AG04450 (cell line): ENCODE data around the gene JSRP1. TPM values are rescaled to one million over a fixed set of nuclear protein-coding genes. Genes with fewer than 3 reads are reported as not detected.

Source experiments
- CTCF ChIA-PET: fragments of 300-600, 350-600 bp; formaldehyde crosslinking; extraction: SDS; loops from one replicate; lab custom pipeline; 2022; ENCODE audit warnings: antibody characterized with exemption, inconsistent platforms; lab: Charles Lee
- POLR2A ChIA-PET: fragments of 350-600 bp; formaldehyde crosslinking; extraction: SDS; loops from one replicate; lab custom pipeline; 2021; ENCODE audit warnings: antibody characterized with exemption, inconsistent platforms; lab: Yijun Ruan, JAX
- DNase-seq: peaks from one replicate; pipeline ENCODE4 v3.0.0-alpha.2; 2011; ENCODE audit warnings: low read depth, low spot score
- H3K27ac ChIP-seq: one replicate; pipeline ENCODE4 v1.5.1; 2012; ENCODE audit warnings: low read depth, low read length, control low read depth
- H3K27me3 ChIP-seq: one replicate; pipeline ENCODE4 v1.6.0; 2012; ENCODE audit warnings: low read length; ENCODE audit not compliant: control insufficient read depth, insufficient read depth
- H3K4me3 ChIP-seq: 2 replicates; pipeline ENCODE4 v1.5.1; 2011; ENCODE audit warnings: mild to moderate bottlenecking, low read depth, low read length, control low read depth
- H3K9me3 ChIP-seq: 2 replicates; pipeline ENCODE4 v1.5.1; 2012; ENCODE audit warnings: low read length; ENCODE audit not compliant: control insufficient read depth, insufficient read depth
- CTCF ChIP-seq: IDR thresholded peaks from 2 replicates; pipeline ENCODE4 v1.5.1; 2011; ENCODE audit warnings: low read depth, low read length, control low read depth, inconsistent platforms
- polyA plus RNA-seq: library from polyadenylated mRNA; depleted of rRNA; stranded (reverse); fragments of >200 nt; gene quantifications from 2 replicates; pipeline ENCODE4 v1.2.3, GENCODE V29; 2011

JSRP1 gene
- polyA plus RNA-seq, 1 experiment, result not detected

GRCh38 chr19:2245273-2245672 is 10.9 kb downstream of the JSRP1 start:
- Histone ChIP-seq H3K4me3 (no peak overlapping the region), H3K27me3 (peaks cover 7% of the 10 kb centered on the region), H3K27ac (no peak overlapping the region), H3K9me3 (no peaks in the 10 kb centered on the region; the same call in 1 of the 2 replicates)
- ChIA-PET CTCF (no interaction called here), POLR2A (no interaction called here)
- TF ChIP-seq CTCF, result no peak
- DNase-seq, result no peak

GRCh38 chr19:2244486-2244885 is 11.7 kb downstream of the JSRP1 start:
- Histone ChIP-seq H3K27me3 (peaks cover 2% of the 10 kb centered on the region), H3K27ac (no peak overlapping the region), H3K4me3 (no peak overlapping the region), H3K9me3 (no peaks in the 10 kb centered on the region; the same call in 1 of the 2 replicates)
- DNase-seq, result no peak
- CTCF ChIA-PET, result no interaction called here
- no peak for TF ChIP-seq CTCF
- POLR2A ChIA-PET, result no interaction called here

GRCh38 chr19:2244125-2244411 is 12.1 kb downstream of the JSRP1 start:
- Histone ChIP-seq H3K27me3 (no peaks in the 10 kb centered on the region), H3K4me3 (no peak overlapping the region), H3K9me3 (no peaks in the 10 kb centered on the region; the same call in 1 of the 2 replicates), H3K27ac (no peak overlapping the region)
- CTCF ChIA-PET, result no interaction called here
- no peak for DNase-seq
- TF ChIP-seq CTCF, result no peak
- POLR2A ChIA-PET, result no interaction called here

GRCh38 chr19:2243274-2244124 is 12.7 kb downstream of the JSRP1 start:
- TF ChIP-seq CTCF, result no peak
- CTCF ChIA-PET, result no interaction called here

GRCh38 chr19:2242816-2243215 is 13.4 kb downstream of the JSRP1 start:
- H3K27ac ChIP-seq, result no peak overlapping the region
- no peak for TF ChIP-seq CTCF
- no peak overlapping the region for H3K4me3 ChIP-seq
- ChIA-PET CTCF (no interaction called here), POLR2A (interaction anchor here (0.6 kb wide), 1 partner anchor 463 kb away, joined by 3 read pairs; no protein-coding TSS in a partner anchor)
- no peak for DNase-seq
- no peaks in the 10 kb centered on the region for H3K27me3 ChIP-seq
- H3K9me3 ChIP-seq, result no peaks in the 10 kb centered on the region; the same call in 1 of the 2 replicates

More at GRCh38 chr19:2243274-2244124, 12.7 kb downstream of the JSRP1 start:
- Histone ChIP-seq H3K27me3 (no peaks in the 10 kb centered on the region), H3K27ac (no peak overlapping the region), H3K4me3 (no peak overlapping the region), H3K9me3 (no peaks in the 10 kb centered on the region; the same call in 1 of the 2 replicates)
- POLR2A ChIA-PET, result interaction anchor here (0.6 kb wide), 1 partner anchor 462 kb away, joined by 3 read pairs; no protein-coding TSS in a partner anchor
- no peak for DNase-seq
